ENCODE data around the gene SNX14. TPM values are rescaled to one million over a fixed set of nuclear protein-coding genes. Genes with fewer than 3 reads are reported as not detected.

Gene SNX14
- total and polyA plus RNA-seq, 7 donors: 13.4 to 29.9 (median 17.5) TPM

- Histone ChIP-seq H3K9me3 (no peaks in the 10 kb centered on the region), H3K4me3 (no peak overlapping the region), H3K27me3 (ENCODE audit: insufficient read depth in 3 of 3, low read length in 2 of 3) (no peaks in the 10 kb centered on the region), H3K36me3 (ENCODE audit: insufficient read depth in 1 of 2, low read depth in 1 of 2) (no peaks in the 10 kb centered on the region), H3K4me1 (no peaks in the 10 kb centered on the region), H3K27ac (no peak overlapping the region)
- intact Hi-C loops (cut with DNase I): no loop called here
- no peak for DNase-seq
- TF ChIP-seq CTCF (IDR thresholded peaks at IDR 0.05): no peak
- ATAC-seq: no peak
- WGBS, 3 donors: 58 to 68% (median 59%) methylated on average over 5 of the region's 5 CpGs
These were observed 98.8 kb downstream of the SNX14 start for GRCh38 chr6:85494547-85495536.

GRCh38 chr6:85493389-85493788, 100.3 kb downstream of the SNX14 start:
- H3K27me3 ChIP-seq (ENCODE audit: insufficient read depth in 3 of 3, low read length in 2 of 3): no peaks in the 10 kb centered on the region
- H3K27ac ChIP-seq: no peak overlapping the region
- intact Hi-C loops (cut with DNase I): no loop called here
- no peak for TF ChIP-seq CTCF (IDR thresholded peaks at IDR 0.05)
- H3K4me3 ChIP-seq: no peak overlapping the region
- H3K9me3 ChIP-seq: no peaks in the 10 kb centered on the region
- 70 to 89% (median 88%) methylated on average over 1 of the region's 1 CpG for WGBS, 3 donors
- H3K4me1 ChIP-seq: no peaks in the 10 kb centered on the region
- DNase-seq (no peak), ATAC-seq (no peak)
- no peaks in the 10 kb centered on the region for H3K36me3 ChIP-seq (ENCODE audit: insufficient read depth in 1 of 2, low read depth in 1 of 2)

GRCh38 chr6:85490516-85491248, 103.0 kb downstream of the SNX14 start:
- H3K4me3 ChIP-seq: no peak overlapping the region
- H3K27me3 ChIP-seq (ENCODE audit: insufficient read depth in 3 of 3, low read length in 2 of 3): no peaks in the 10 kb centered on the region
- intact Hi-C loops (cut with DNase I): no loop called here
- H3K27ac ChIP-seq: no peak overlapping the region
- H3K9me3 ChIP-seq: no peaks in the 10 kb centered on the region
- WGBS, 3 donors: 79 to 80% (median 80%) methylated on average over 6 of the region's 6 CpGs
- ATAC-seq (no peak), DNase-seq (no peak)
- no peaks in the 10 kb centered on the region for H3K36me3 ChIP-seq (ENCODE audit: insufficient read depth in 1 of 2, low read depth in 1 of 2)
- no peak for TF ChIP-seq CTCF (IDR thresholded peaks at IDR 0.05)
- no peaks in the 10 kb centered on the region for H3K4me1 ChIP-seq

- H3K9me3 ChIP-seq: no peaks in the 10 kb centered on the region
- WGBS, 3 donors: 70 to 74% (median 72%) methylated on average over 5 of the region's 5 CpGs
- TF ChIP-seq CTCF (IDR thresholded peaks at IDR 0.05): no peak
- ATAC-seq (no peak), DNase-seq (no peak)
- H3K27me3 ChIP-seq (ENCODE audit: insufficient read depth in 3 of 3, low read length in 2 of 3): no peaks in the 10 kb centered on the region
- no peak overlapping the region for H3K4me3 ChIP-seq
- H3K4me1 ChIP-seq: no peaks in the 10 kb centered on the region
- H3K27ac ChIP-seq: no peak overlapping the region
- intact Hi-C loops (cut with DNase I): loop anchor here in 1 of 2 donors (1.0 kb wide), 1 partner anchor 130 kb away; no protein-coding TSS in a partner anchor
- no peaks in the 10 kb centered on the region for H3K36me3 ChIP-seq (ENCODE audit: insufficient read depth in 1 of 2, low read depth in 1 of 2)
These were observed 108.7 kb downstream of the SNX14 start for GRCh38 chr6:85484948-85485347.

Measured in psoas muscle (tissue), 8 donors.